Ishikawa (cell line): ENCODE results near the gene MEPCE.

ENCODE experiments used
- CEBPB ChIP-seq: IDR thresholded peaks from 2 replicates; pipeline ENCODE4 v1.6.1; 2012
- CREB1 ChIP-seq: IDR thresholded peaks from 2 replicates; pipeline ENCODE4 v1.6.1; 2012; ENCODE audit warnings: low read depth
- REST ChIP-seq: IDR thresholded peaks from 2 replicates; pipeline ENCODE4 v1.6.1; 2012; ENCODE audit warnings: low read depth, mild to moderate bottlenecking
- TAF1 ChIP-seq: IDR thresholded peaks from 2 replicates; pipeline ENCODE4 v1.6.1; 2012; ENCODE audit warnings: low read depth, mild to moderate bottlenecking

GRCh38 chr7:100475549-100475948 is 45.9 kb downstream of the MEPCE start:
- TF ChIP-seq CREB1, result no peak
- no peak for TF ChIP-seq TAF1
- no peak for TF ChIP-seq CEBPB
- TF ChIP-seq REST, result no peak
